Measurements from ENCODE around the gene LRRC52. TPM values are rescaled to one million over a fixed set of nuclear protein-coding genes. Genes with fewer than 3 reads are reported as not detected.
A peak's percentile ranks its signal among the peaks of the same experiment; 100 is the strongest.

The LRRC52 gene
- polyA plus RNA-seq (2013, experiment 1 of 2; ENCODE audit: insufficient read length), result not detected
- polyA plus RNA-seq (2013, experiment 2 of 2; ENCODE audit: insufficient read length), result not detected

- no peak for DNase-seq
These were observed at the start of gene LRRC52 for GRCh38 chr1:165543532-165544438. LRRC52 (plus strand) TSS chr1:165544000; CDS start chr1:165544297, 297 bp downstream.

- DNase-seq, result no peak
These were observed 48.6 kb upstream of the LRRC52 start for GRCh38 chr1:165494949-165495857.

GRCh38 chr1:165495858-165496205 lies 48.0 kb upstream of the LRRC52 start:
- DNase-seq, result no peak

- DNase-seq, result peak; percentile 10
These were observed 47.3 kb upstream of the LRRC52 start for GRCh38 chr1:165496501-165496900.

- DNase-seq, result peak; percentile 66
These were observed 46.5 kb upstream of the LRRC52 start for GRCh38 chr1:165497069-165498013.

- DNase-seq, result no peak
These were observed 42.4 kb upstream of the LRRC52 start for GRCh38 chr1:165501330-165501969.

GRCh38 chr1:165501970-165502348 lies 41.8 kb upstream of the LRRC52 start:
- DNase-seq, result peak; percentile 28

- no peak for DNase-seq
These were observed 36.2 kb upstream of the LRRC52 start for GRCh38 chr1:165507570-165507969.

GRCh38 chr1:165508291-165508690 lies 35.5 kb upstream of the LRRC52 start:
- no peak for DNase-seq

- DNase-seq, result no peak
These were observed 31.0 kb upstream of the LRRC52 start for GRCh38 chr1:165512816-165513215.

- no peak for DNase-seq
These were observed 27.3 kb upstream of the LRRC52 start for GRCh38 chr1:165516469-165516868.

- DNase-seq, result no peak
These were observed 23.2 kb upstream of the LRRC52 start for GRCh38 chr1:165520646-165521045.

- DNase-seq, result no peak
These were observed 19.0 kb upstream of the LRRC52 start for GRCh38 chr1:165524639-165525285.

GRCh38 chr1:165525708-165526107 lies 18.1 kb upstream of the LRRC52 start:
- DNase-seq, result no peak

GRCh38 chr1:165527251-165528007 lies 16.4 kb upstream of the LRRC52 start:
- no peak for DNase-seq

GRCh38 chr1:165531021-165531420 lies 12.8 kb upstream of the LRRC52 start:
- no peak for DNase-seq

- DNase-seq, result no peak
These were observed 11.7 kb upstream of the LRRC52 start for GRCh38 chr1:165532053-165532452.

GRCh38 chr1:165533254-165533653 lies 10.5 kb upstream of the LRRC52 start:
- no peak for DNase-seq

GRCh38 chr1:165536016-165536415 lies 7.8 kb upstream of the LRRC52 start:
- no peak for DNase-seq

Measured in fibroblast of skin of abdomen (primary cell).